ENCODE measurements around the gene SMOC2.
"Not testable (repeated sequence)": the region's sequence is repeated elsewhere in the genome, so short reads cannot be mapped to it uniquely, and the experiment has no call there.

Gene SMOC2

GRCh38 chr6:168692193-168692914 lies 251.4 kb downstream of the SMOC2 start:
- no peak for DNase-seq

- not testable (repeated sequence) for DNase-seq
These were observed 251.9 kb downstream of the SMOC2 start for GRCh38 chr6:168692915-168693257.

DNA sequence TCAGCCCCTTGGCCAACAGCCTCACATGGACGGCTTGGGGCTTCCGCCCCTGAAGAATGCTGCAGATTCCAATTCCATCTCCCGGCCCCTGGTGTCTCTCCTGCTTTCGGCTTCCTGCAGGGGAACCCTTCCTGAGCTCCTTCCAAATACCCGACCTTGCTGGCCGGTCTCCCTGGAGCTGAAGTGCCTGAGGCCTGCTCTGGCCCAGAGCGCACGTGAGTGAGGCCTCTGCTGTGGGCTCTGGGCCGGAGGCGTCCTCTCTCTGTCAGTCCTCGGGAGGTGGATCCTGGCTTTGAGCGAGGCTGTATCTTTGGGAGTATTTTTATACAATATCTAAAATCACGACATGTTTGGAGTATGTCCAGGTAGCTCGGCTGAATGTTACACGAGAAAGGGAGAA lies 253.8 kb downstream of the SMOC2 start:
- DNase-seq, result not testable (repeated sequence)

GRCh38 chr6:168695701-168696100 lies 254.7 kb downstream of the SMOC2 start:
- no peak for DNase-seq

DNA sequence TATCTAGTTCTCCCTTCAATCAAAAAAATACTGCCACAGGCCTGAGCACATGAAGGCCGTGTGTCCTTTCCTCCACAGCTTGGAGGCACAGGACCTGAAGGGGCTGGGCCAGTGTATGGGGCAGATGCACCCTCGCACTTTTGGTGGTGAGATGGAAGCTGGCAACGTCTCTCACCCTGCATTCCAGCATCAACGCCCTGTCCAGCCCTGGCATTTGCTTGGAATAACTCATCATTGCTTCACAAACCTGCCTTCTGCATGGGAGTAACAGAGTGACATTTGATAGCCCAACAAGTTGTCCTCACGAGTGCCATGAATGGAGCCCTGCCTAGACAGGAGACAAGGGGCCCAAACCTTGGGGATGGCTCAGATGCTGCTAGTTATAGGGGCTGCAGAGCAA lies 257.9 kb downstream of the SMOC2 start:
- no peak for DNase-seq

DNA sequence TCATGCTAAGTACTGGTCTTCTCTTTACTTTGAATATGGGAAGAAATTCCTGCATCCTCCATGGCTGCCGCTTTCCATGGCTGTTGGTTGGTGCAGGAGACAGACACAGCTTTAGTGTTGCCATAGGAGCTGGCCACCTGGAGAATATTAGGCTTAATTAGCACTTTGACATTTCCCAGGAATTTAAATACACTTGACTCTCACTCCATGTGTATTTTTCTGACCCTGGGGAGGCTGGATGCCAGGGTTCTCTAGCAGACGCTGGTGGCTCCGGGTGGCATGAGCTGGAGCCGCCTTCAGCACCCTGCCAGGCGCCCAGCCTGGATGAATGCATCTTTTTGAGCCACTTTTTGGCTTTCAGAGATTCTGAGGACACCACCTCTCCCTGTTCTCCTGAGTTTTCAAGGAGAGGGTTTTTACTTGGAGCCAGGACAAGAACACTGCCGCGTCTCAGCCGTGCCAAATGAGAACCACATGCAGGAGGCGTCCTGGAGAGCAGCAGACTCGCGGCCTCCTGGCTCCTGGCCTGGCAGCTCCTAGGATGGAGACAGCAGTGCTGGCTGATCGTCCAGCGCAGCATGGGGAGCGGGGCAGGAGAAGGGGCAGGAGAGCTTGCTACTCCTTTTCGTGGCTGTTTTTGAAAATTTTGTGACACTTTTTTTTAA lies 258.8 kb downstream of the SMOC2 start:
- DNase-seq, result no peak

DNA sequence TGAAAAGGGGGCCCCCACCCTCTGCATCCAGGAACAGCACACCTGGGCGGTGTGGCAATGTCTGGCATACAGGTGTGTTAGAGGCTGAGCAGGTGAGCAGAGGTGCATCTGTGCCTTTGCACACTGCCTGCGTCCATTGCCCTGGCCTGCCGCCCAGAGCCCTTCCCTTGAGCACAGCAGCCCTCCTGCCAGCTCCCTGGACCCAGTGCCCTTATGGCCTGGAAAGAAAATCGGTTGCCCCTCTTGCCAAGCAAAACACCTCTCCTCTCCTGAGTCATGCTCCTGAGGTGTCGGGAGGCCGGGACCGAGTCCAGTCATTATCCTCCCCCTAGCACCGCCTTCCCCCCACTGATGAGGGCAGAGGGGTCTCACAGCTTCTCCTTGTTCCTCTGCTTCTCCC lies 259.9 kb downstream of the SMOC2 start:
- DNase-seq, result no peak

DNA sequence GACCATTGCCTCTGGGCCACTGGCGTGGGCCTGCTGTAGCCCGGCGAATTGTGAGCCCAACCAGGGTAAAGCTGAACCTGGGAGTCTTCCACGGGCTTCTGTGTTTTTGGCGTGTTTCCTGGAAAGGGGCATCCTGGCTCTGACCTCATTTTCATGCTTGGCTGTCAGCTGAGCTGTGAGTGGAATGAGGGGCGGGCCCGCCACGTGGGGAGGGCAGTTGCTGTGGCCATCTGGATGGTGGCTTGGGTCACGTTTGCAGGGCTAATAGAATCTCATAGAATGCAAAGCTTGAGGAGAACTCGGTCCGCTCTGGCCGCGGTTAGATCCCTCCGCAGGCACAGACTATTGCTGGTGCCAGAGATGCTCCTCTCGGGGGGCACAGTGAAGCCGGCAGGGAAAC lies 263.0 kb downstream of the SMOC2 start:
- DNase-seq, result no peak

GRCh38 chr6:168704678-168705077 lies 263.7 kb downstream of the SMOC2 start:
- DNase-seq, result no peak

DNA sequence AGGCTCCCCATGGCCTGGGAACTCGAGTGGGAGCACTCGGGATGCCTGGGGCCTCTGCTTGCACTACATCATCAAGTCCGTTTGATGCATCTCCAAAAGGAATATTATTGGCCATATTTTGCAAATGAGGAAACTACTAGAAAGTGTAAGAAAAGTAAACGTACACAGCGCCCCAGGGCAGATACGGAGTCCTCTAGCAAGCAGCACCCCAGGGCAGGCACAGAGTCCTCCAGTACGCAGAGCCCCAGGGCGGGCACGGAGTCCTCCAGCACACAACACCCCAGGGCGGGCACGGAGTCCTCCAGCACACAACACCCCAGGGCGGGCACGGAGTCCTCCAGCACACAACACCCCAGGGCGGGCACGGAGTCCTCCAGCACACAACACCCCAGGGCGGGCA lies 264.3 kb downstream of the SMOC2 start:
- DNase-seq, result not testable (repeated sequence)

GRCh38 chr6:168706471-168707177 lies 265.6 kb downstream of the SMOC2 start:
- DNase-seq, result no peak

GRCh38 chr6:168708526-168708925 lies 267.5 kb downstream of the SMOC2 start:
- no peak for DNase-seq

DNA sequence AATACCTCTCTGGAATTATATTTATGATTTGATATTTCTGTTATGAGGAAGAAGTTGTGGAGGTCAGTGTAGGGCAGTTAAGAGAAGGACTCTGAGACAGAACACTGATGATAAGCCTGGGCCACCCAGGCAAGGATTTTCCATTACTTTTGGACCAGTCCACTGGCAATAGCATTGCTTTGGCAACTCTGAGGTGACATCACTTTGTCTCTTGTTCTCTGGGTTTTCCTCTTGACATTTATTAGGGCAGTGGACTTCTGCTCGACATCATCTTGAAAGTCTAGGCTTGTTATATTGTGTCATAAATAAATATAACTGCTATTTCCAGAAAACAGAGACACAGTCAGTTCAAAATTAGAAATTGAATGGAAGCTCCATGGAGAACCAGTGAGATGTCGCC lies 268.0 kb downstream of the SMOC2 start:
- DNase-seq, result no peak

- no peak for DNase-seq
These were observed 268.4 kb downstream of the SMOC2 start for GRCh38 chr6:168709390-168709789.

- no peak for DNase-seq
These were observed 269.0 kb downstream of the SMOC2 start for GRCh38 chr6:168709991-168710390.

GRCh38 chr6:168711049-168711640 lies 270.2 kb downstream of the SMOC2 start:
- no peak for DNase-seq

DNA sequence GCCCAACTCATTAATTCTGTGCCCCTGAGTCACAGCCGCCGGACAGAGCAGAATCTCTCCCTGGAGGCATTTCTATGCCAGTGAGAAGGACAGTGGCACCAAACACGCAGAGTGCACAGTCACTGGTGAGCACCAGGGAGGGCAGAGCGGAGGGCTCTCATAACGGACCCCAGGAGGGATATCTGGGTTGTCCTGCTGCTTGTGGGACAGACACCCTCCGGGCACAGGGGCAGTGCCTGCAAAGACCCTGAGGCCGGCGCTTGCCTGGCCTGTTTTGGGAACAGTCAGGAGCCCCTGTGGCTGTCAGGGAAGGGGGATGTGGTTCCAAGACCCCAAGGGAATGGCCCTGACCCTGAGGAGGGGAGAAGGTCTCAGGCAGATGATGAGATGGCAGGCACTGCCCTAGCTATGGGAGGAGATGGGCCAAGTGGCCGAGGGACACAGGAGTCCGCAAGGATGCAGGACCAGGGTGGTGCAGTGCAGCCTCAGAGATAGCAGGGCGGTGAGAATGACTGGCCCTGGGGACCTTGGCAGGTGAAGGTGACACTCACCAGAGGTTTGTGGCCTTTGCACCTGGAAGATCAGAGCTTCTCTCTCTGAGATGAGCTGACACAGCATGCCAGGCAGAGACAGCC lies 270.8 kb downstream of the SMOC2 start:
- no peak for DNase-seq

GRCh38 chr6:168712993-168713392 lies 272.0 kb downstream of the SMOC2 start:
- DNase-seq, result no peak

GRCh38 chr6:168713839-168714238 lies 272.9 kb downstream of the SMOC2 start:
- DNase-seq, result peak; percentile 46

DNA sequence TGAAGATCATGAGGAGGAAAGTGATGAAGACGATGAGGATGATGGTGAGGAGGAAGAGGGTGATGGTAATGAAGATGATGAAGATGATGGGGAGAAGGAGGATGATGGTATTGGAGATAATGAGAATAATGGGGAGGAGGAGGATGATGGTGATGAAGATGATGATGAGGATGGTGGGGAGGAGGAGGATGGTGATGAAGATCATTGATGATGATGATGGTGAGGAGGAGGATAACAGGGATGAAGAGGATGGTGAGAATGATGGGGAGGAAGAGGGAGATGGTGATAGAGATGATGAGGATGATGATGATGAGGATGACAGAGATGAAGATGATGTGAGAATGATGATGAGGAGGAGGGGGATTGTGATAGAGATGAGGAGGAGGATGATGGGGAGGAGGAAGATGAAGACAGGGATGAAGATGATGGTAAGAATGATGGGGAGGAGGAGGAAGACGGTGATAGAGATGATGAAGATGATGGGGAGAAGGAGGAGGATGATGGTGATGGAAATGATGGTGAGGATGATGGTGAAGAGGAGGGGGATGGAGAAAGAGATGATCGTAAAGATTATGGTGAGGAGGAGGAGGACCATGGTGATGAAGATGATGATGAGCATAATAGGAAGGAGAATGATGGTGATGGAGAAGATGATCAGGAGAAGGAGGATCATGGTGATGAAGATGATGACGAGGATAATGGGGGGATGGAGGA lies 273.7 kb downstream of the SMOC2 start:
- no peak for DNase-seq

DNA sequence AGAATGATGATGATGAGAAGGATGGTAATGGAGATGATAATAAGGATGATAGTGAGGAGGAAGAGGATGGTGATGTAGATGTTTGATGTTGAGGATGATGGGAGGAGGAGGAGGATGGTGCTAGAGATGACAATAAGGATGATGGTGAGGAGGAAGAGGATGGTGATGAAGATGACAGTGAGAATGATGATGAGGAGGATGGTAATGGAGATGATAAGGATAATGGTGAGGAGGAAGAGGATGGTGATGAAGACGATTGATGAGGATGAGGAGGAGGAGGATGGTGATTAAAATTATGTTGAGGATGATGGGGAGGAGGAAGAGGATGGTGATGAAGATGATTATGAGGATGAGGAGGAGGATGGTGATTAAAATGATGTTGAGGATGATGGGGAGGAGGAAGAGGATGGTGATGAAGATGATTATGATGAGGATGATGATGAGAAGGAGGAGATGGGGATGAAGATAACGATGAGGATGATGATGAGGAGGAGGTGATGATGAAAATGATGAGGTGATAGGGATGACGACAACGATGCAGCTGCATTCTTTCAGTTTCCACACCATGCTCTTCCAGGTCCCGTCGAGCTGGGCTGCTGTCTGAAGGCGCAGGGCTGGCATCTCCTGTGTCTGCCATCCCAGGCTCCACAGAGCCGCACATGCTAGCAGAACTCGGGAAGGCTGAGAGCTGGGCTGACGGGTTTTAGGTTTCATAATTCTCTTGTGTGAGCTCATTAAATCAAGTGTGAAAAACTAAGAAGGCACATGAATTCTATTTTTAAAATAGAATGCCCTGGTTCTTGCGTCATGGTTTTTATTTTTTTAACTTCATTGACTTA lies 274.9 kb downstream of the SMOC2 start:
- no peak for DNase-seq

- DNase-seq, result no peak
These were observed 275.6 kb downstream of the SMOC2 start for GRCh38 chr6:168716581-168716980.

Measured in 8988T (cell line).